Psoas muscle (tissue), 8 donors: ENCODE data around the gene CCDC172. TPM values are rescaled to one million over a fixed set of nuclear protein-coding genes. Genes with fewer than 3 reads are reported as not detected.

Source experiments
- ATAC-seq, 4 donors: fragments of 200-7000 bp; cut with Tn5 transposase; one replicate each; pipeline ENCODE4 v1.9.1; 2020; ENCODE audit warnings: moderate library complexity in 3 of 4, mild to moderate bottlenecking in 2 of 4
- DNase-seq, 2 donors: peaks; one replicate each; pipeline ENCODE4 v3.0.0-alpha.2; 2020
- H3K27ac ChIP-seq: fragments of 200-600 bp; one replicate; pipeline ENCODE4 v1.8.0; 2022
- H3K27me3 ChIP-seq, 3 donors: fragments of 200-600 bp in 1 of 3; one replicate each; pipeline versions ENCODE4 v1.6.1 to v1.8.0; 2013 to 2022; ENCODE audit warnings: low read length in 2 of 3, mild to moderate bottlenecking in 2 of 3, moderate library complexity in 1 of 3; ENCODE audit not compliant: insufficient read depth in 3 of 3
- H3K36me3 ChIP-seq, 2 donors: fragments of 200-600 bp in 1 of 2; one replicate each; pipeline versions ENCODE4 v1.6.1 to v1.8.0; 2013 to 2022; ENCODE audit warnings: low read depth in 1 of 2, mild to moderate bottlenecking in 1 of 2, moderate library complexity in 1 of 2; ENCODE audit not compliant: insufficient read depth in 1 of 2
- H3K4me1 ChIP-seq: fragments of 200-600 bp; one replicate; pipeline ENCODE4 v1.8.0; 2022
- H3K4me3 ChIP-seq: fragments of 200-600 bp; one replicate; pipeline ENCODE4 v1.8.0; 2022; ENCODE audit warnings: mild to moderate bottlenecking
- H3K9me3 ChIP-seq: fragments of 200-600 bp; one replicate; pipeline ENCODE4 v1.8.0; 2022
- WGBS, 3 donors: extraction: QIAGEN DNeasy Blood & Tissue Kit; methylation state at CpG; one replicate each; pipeline versions ENCODE4 v1.1.6 to v1.1.7; 2013; 5-methylcytosine and 5-hydroxymethylcytosine counted together
- intact Hi-C, 2 donors: fragments of 100-400 bp; cut with DNase I; formaldehyde crosslinking; loops; one replicate each; pipeline versions ENCODE4 v1.11.0 to v1.14.2; 2022
- polyA plus RNA-seq, 3 donors: library from polyadenylated mRNA; stranded (reverse); fragments of 200-250 nt; gene quantifications; one replicate each; pipeline ENCODE4 v1.2.3, GENCODE V29; 2013
- total RNA-seq, 4 donors: library from RNA; stranded (reverse); fragmentation: NEBNext Ultra II Directional in 2 of 4; extraction: Animal tissue kit (Norgen Biotek cat#: 25700) in 2 of 4; gene quantifications; one replicate each; pipeline versions ENCODE4 v1.2.1 to v1.2.4, GENCODE V29; 2021 to 2023
- TF ChIP-seq, protein P1 (sequence below): fragments of 200-600 bp; IDR thresholded peaks from one replicate; pipeline ENCODE4 v1.8.0; 2022; ENCODE audit warnings: antibody characterized with exemption
- donor health status: healthy with polysubstance abuse.
- donor health status: DM: no; HTN: no; CAD: no; lungs with moderate emphysema.
- donor health status: Bipolar disorder and iron deficiency.
- donor health status: healthy.
- donor health status: DM: yes; HTN: yes; CAD: no.
- donor health status: DM: no; HTN: no; CAD: no.
- donor health status: DM: no; HTN: no; CAD: no.
- donor health status: DM: yes; HTN: yes; CAD: no.

The CCDC172 gene
- total and polyA plus RNA-seq, 7 donors: not detected

GRCh38 chr10:116336866-116337265 is 12.6 kb downstream of the CCDC172 start:
- Histone ChIP-seq H3K4me1 (no peaks in the 10 kb centered on the region), H3K4me3 (no peak overlapping the region), H3K36me3 (no peaks in the 10 kb centered on the region), H3K9me3 (no peaks in the 10 kb centered on the region), H3K27me3 (no peaks in the 10 kb centered on the region), H3K27ac (no peak overlapping the region)
- no peak for DNase-seq
- TF ChIP-seq, protein P1, sequence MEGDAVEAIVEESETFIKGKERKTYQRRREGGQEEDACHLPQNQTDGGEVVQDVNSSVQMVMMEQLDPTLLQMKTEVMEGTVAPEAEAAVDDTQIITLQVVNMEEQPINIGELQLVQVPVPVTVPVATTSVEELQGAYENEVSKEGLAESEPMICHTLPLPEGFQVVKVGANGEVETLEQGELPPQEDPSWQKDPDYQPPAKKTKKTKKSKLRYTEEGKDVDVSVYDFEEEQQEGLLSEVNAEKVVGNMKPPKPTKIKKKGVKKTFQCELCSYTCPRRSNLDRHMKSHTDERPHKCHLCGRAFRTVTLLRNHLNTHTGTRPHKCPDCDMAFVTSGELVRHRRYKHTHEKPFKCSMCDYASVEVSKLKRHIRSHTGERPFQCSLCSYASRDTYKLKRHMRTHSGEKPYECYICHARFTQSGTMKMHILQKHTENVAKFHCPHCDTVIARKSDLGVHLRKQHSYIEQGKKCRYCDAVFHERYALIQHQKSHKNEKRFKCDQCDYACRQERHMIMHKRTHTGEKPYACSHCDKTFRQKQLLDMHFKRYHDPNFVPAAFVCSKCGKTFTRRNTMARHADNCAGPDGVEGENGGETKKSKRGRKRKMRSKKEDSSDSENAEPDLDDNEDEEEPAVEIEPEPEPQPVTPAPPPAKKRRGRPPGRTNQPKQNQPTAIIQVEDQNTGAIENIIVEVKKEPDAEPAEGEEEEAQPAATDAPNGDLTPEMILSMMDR: no peak
- 55 to 59% (median 58%) methylated on average over 2 of the region's 2 CpGs for WGBS, 3 donors
- intact Hi-C loops: no loop called here
- no peak for ATAC-seq

GRCh38 chr10:116352125-116352524 is 27.9 kb downstream of the CCDC172 start:
- TF ChIP-seq, protein P1: no peak
- intact Hi-C loops: no loop called here
- DNase-seq: no peak
- Histone ChIP-seq H3K27me3 (peaks cover 0 to 5% (median 0%) of the 10 kb centered on the region in 3 donors), H3K4me1 (no peaks in the 10 kb centered on the region), H3K36me3 (no peaks in the 10 kb centered on the region), H3K27ac (no peak overlapping the region), H3K4me3 (no peak overlapping the region), H3K9me3 (no peaks in the 10 kb centered on the region)
- no peak for ATAC-seq

DNA sequence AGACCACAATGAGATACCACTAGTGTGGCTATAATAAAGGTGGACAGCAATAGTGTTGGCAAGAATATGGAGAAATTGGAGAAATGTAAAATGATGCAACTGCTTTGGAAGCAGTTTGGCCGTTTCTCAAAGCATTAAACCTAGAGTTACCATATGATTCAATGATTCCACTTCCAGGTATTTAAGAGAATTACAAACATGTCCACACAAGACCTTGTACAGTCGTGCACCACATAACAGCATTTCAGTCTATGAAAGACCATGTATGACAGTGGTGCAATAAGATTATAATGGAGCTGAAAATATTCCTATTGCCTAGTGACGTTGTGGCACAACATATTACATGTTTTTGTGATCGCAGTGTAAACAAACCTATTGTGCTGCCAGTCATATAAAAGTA is 29.6 kb downstream of the CCDC172 start:
- WGBS, 3 donors: 75 to 80% (median 77%) methylated on average over 4 of the region's 4 CpGs
- intact Hi-C loops: no loop called here
- H3K9me3 ChIP-seq: no peaks in the 10 kb centered on the region
- H3K27me3 ChIP-seq: peaks cover 0 to 5% (median 0%) of the 10 kb centered on the region in 3 donors
- H3K4me3 ChIP-seq: no peak overlapping the region
- H3K4me1 ChIP-seq: no peaks in the 10 kb centered on the region
- no peak for ATAC-seq
- DNase-seq: no peak
- no peaks in the 10 kb centered on the region for H3K36me3 ChIP-seq
- TF ChIP-seq, protein P1: no peak
- no peak overlapping the region for H3K27ac ChIP-seq

- no peaks in the 10 kb centered on the region for H3K27me3 ChIP-seq
- H3K36me3 ChIP-seq: no peaks in the 10 kb centered on the region
- no peak for DNase-seq
- WGBS, 3 donors: 88 to 93% (median 89%) methylated on average over 2 of the region's 2 CpGs
- no peak overlapping the region for H3K27ac ChIP-seq
- H3K4me1 ChIP-seq: no peaks in the 10 kb centered on the region
- TF ChIP-seq, protein P1: no peak
- no peak for ATAC-seq
- no peak overlapping the region for H3K4me3 ChIP-seq
- intact Hi-C loops: no loop called here
- H3K9me3 ChIP-seq: no peaks in the 10 kb centered on the region
Observed at GRCh38 chr10:116355341-116355740, 31.1 kb downstream of the CCDC172 start.

DNA sequence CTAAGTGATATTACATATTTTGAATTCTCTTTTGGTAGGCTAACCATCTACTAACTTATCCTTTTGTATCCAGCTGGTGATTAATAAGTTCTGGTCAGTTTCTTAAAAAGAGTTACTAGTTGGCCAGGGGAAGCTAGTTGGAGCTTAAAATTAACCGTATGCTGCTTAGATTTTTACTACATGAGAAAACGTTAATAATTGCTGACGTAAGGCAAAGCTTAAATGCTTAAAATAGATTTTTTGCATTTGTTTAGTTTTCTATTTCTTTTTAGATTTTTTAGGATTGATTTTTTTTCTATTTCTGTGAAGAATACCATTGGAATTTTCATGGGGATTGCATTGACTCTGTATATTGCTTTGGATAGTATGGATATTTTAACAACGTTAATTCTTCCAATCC is 32.6 kb downstream of the CCDC172 start:
- H3K4me3 ChIP-seq: no peak overlapping the region
- no peak for ATAC-seq
- H3K27ac ChIP-seq: no peak overlapping the region
- H3K27me3 ChIP-seq: no peaks in the 10 kb centered on the region
- no peaks in the 10 kb centered on the region for H3K9me3 ChIP-seq
- WGBS, 3 donors: 74 to 85% (median 81%) methylated on average over 4 of the region's 4 CpGs
- intact Hi-C loops: no loop called here
- no peaks in the 10 kb centered on the region for H3K36me3 ChIP-seq
- no peak for DNase-seq
- no peaks in the 10 kb centered on the region for H3K4me1 ChIP-seq
- TF ChIP-seq, protein P1: no peak
